Cardiac fibroblast (primary cell): ENCODE data around the gene ITGA11.

Experiments
- DNase-seq, 2 donors: peaks; one replicate each; pipeline versions ENCODE4 v3.0.0 to v3.0.0-alpha.2; 2010; ENCODE audit warnings: low read depth in 2 of 2
- H3K4me3 ChIP-seq, 2 donors: replicated peaks in 1 of 2; 1 replicate in 1 of 2; 2 replicates in 1 of 2; pipeline ENCODE4 v1.5.1; 2011; ENCODE audit warnings: low read depth in 2 of 2, low read length in 2 of 2, mild to moderate bottlenecking in 2 of 2, moderate library complexity in 1 of 2
- TF ChIP-seq, protein P1 (sequence below): IDR thresholded peaks from one replicate; pipeline ENCODE4 v1.5.1; 2011; ENCODE audit warnings: low read depth, mild to moderate bottlenecking, low read length, inconsistent platforms

Gene ITGA11

DNA sequence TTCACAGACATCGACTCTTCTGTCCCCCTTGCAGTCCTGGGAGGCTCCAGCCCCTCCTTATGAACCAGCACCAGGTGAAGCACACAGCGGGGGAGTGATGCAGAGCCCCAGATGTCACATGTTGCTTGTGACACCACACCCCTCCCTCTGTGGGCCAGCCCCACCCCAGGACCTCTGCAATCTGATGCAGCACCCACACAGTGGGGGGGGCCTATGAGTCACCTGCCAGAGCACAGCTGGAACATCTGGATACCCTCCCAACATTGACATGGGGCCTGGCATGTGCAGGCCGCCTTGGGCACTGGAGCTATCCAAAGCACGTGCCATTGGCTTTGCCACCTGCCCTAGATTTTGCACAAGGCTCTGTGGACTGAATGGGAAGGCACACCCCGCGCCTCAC, 83.9 kb downstream of the ITGA11 start:
- H3K4me3 ChIP-seq = no peak overlapping the region
- no peak for DNase-seq
- TF ChIP-seq, protein P1, sequence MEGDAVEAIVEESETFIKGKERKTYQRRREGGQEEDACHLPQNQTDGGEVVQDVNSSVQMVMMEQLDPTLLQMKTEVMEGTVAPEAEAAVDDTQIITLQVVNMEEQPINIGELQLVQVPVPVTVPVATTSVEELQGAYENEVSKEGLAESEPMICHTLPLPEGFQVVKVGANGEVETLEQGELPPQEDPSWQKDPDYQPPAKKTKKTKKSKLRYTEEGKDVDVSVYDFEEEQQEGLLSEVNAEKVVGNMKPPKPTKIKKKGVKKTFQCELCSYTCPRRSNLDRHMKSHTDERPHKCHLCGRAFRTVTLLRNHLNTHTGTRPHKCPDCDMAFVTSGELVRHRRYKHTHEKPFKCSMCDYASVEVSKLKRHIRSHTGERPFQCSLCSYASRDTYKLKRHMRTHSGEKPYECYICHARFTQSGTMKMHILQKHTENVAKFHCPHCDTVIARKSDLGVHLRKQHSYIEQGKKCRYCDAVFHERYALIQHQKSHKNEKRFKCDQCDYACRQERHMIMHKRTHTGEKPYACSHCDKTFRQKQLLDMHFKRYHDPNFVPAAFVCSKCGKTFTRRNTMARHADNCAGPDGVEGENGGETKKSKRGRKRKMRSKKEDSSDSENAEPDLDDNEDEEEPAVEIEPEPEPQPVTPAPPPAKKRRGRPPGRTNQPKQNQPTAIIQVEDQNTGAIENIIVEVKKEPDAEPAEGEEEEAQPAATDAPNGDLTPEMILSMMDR = no peak

DNA sequence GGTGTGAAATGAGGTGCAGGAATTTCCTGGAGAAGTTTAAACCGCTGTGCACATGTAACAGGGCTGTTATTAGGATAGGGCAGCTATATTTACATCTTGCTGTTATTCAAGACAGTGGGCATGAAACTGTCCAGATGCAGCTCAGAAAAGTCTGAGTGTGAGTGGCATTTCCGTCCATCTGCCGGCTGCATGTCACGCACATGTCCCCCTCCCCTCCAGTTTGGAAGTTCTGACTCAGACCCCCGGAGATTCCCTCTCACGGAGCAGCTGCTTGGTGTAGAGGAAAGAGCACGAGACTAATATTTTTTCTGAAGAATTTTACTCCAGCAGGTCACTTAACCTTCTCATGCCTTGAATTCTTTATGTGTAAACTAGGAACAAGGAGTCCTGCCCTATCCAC, 84.6 kb downstream of the ITGA11 start:
- no peak overlapping the region for H3K4me3 ChIP-seq
- peak; percentile 42 to 46 for DNase-seq
- TF ChIP-seq, protein P1 = no peak

DNA sequence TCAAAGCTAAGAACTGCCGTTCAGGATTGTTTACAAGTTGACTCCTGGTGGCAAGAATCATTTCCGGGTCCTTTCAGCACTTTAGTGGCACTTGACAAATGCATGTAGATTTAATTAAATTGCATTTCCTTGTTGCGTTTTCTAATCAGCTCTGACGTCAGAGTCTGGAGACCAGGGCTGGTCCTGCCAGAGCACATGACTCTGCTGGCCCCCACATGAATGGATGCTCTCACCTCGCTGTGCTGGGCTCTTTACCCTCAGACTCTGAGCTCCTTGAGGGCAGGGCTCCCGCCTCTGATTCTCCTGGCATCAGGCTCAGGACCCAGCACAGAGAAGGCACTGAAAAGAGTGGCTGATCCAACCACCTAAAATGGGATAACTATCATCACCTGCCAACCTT, 85.0 kb downstream of the ITGA11 start:
- no peak overlapping the region for H3K4me3 ChIP-seq
- DNase-seq = no peak
- TF ChIP-seq, protein P1 = no peak

DNA sequence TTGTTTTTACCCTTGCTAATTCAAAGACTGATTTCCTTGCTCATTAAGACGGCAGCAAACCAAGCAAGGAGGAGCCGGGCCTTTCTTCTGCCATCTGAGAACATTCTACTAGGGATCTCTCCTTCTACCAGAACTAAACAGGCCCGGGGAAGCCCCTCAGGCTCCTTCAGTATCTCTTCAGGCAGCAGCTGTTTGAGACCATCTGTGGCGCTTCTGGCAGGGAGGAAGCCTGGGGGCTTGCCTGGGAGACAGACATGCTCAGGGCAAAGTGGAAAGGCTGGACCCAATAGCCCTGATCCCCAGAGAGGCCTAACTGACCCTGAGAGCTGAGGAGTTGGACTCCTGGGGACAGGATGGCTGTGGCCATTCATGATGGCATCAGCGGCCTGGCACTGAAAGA, 86.5 kb downstream of the ITGA11 start:
- TF ChIP-seq, protein P1 = no peak
- no peak for DNase-seq
- H3K4me3 ChIP-seq = no peak overlapping the region

DNA sequence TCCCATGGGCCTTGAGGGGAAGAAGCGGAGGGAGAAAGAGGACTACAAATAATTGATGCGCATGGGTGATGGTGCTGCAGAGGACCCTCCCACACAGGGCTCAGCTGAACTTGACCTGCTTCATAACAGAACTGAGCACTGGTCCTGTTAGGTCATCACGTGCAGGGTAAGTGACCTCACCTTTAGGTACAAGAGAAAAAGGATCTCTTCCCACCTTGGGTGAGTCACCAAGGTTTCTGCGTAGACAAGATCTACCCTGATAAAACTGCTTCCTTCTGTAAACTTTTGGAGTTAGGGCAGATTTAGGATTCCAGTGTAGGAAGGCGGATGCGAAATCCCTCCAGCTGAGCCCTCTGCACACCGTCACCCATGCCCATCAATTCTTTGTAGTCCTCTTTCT, 87.4 kb downstream of the ITGA11 start:
- no peak overlapping the region for H3K4me3 ChIP-seq
- no peak for DNase-seq
- TF ChIP-seq, protein P1 = no peak

DNA sequence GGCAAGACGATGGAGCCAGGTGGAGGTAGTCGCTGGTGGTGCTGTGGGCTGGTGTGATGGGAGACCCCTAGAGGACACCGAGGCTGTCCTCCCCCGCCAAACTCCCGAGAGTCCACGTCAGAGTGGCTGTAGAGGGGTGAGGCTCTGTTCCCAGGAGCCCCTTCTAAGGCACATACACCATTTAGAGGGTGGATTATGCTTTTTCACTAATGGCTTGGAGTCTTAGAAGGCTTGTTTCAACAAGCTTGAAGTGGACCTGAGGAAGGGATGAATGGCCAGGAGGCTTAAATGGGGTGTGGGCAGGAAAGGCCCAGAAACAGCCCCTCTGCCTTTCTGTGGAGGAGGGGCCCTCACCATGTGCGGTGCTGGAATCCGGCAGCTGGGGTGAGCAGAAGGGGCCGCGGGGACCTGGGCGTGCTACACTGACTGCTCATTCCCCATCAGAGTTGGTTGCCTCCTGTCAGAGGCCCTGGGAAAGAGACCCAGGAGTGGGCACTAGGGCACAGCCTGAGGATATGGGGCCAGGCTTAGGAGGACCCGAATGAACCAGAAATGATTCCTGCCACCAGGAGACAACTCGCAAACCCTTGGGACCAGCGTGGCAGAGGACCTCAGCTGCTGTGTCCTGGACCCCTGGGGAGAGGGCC, 88.3 kb downstream of the ITGA11 start:
- no peak overlapping the region for H3K4me3 ChIP-seq
- DNase-seq = no peak
- TF ChIP-seq, protein P1 = no peak
